Trophoblast cell (in vitro differentiated cells and primary cell): ENCODE data around the gene WDR6.

ENCODE experiments used
- DNase-seq, 2 donors: peaks; one replicate each; pipeline ENCODE4 v3.0.0-alpha.2; 2016
- H2AFZ ChIP-seq: 2 replicates; pipeline ENCODE4 v1.6.1; 2013; ENCODE audit warnings: low read length, moderate library complexity, mild to moderate bottlenecking; ENCODE audit not compliant: insufficient read depth, poor library complexity
- H2AK5ac ChIP-seq: 2 replicates; pipeline ENCODE4 v1.6.1; 2013; ENCODE audit warnings: mild to moderate bottlenecking, low read length
- H2BK120ac ChIP-seq: 2 replicates; pipeline ENCODE4 v1.6.1; 2013; ENCODE audit warnings: low read length, mild to moderate bottlenecking, moderate library complexity; ENCODE audit not compliant: insufficient read depth, poor library complexity
- H2BK12ac ChIP-seq: 2 replicates; pipeline ENCODE4 v1.6.1; 2013; ENCODE audit warnings: mild to moderate bottlenecking, low read length, moderate library complexity
- H2BK5ac ChIP-seq: 2 replicates; pipeline ENCODE4 v1.6.1; 2013; ENCODE audit warnings: low read length, low read depth, moderate library complexity, mild to moderate bottlenecking; ENCODE audit not compliant: poor library complexity
- H3K14ac ChIP-seq: 2 replicates; pipeline ENCODE4 v1.6.1; 2013; ENCODE audit warnings: mild to moderate bottlenecking, low read length
- H3K18ac ChIP-seq: 2 replicates; pipeline ENCODE4 v1.6.1; 2013; ENCODE audit warnings: mild to moderate bottlenecking, low read length
- H3K23ac ChIP-seq: 2 replicates; pipeline ENCODE4 v1.6.1; 2013; ENCODE audit warnings: low read length
- H3K27ac ChIP-seq: 2 replicates; pipeline ENCODE4 v1.5.1; 2013; ENCODE audit warnings: low read depth, mild to moderate bottlenecking, inconsistent platforms, low read length, moderate library complexity
- H3K27me3 ChIP-seq: 2 replicates; pipeline ENCODE4 v1.6.1; 2013; ENCODE audit warnings: inconsistent platforms, mild to moderate bottlenecking, low read length, moderate library complexity; ENCODE audit not compliant: insufficient read depth
- H3K36me3 ChIP-seq, 2 experiments: 1 replicate in 1 of 2; 2 replicates in 1 of 2; pipeline ENCODE4 v1.6.1; 2013; ENCODE audit warnings: low read length in 2 of 2, mild to moderate bottlenecking in 2 of 2, moderate library complexity in 1 of 2; ENCODE audit not compliant: insufficient read depth in 2 of 2, control insufficient read depth in 1 of 2
- H3K4ac ChIP-seq: 2 replicates; pipeline ENCODE4 v1.6.1; 2013; ENCODE audit warnings: low read depth, mild to moderate bottlenecking, low read length, moderate library complexity
- H3K4me1 ChIP-seq, 2 experiments: 1 replicate in 1 of 2; 2 replicates in 1 of 2; pipeline ENCODE4 v1.6.1; 2013; ENCODE audit warnings: low read length in 2 of 2, mild to moderate bottlenecking in 2 of 2, moderate library complexity in 1 of 2; ENCODE audit not compliant: insufficient read depth in 2 of 2, control insufficient read depth in 1 of 2
- H3K4me2 ChIP-seq: 2 replicates; pipeline ENCODE4 v1.6.1; 2013; ENCODE audit warnings: inconsistent platforms, mild to moderate bottlenecking, low read length, moderate library complexity
- H3K4me3 ChIP-seq: 2 replicates; pipeline ENCODE4 v1.5.1; 2013; ENCODE audit warnings: mild to moderate bottlenecking, low read depth, low read length, inconsistent platforms
- H3K79me1 ChIP-seq: one replicate; pipeline ENCODE4 v1.6.1; 2013; ENCODE audit warnings: low read length
- H3K79me2 ChIP-seq: 2 replicates; pipeline ENCODE4 v1.6.1; 2013; ENCODE audit warnings: low read length, mild to moderate bottlenecking; ENCODE audit not compliant: control insufficient read depth, insufficient read depth, poor library complexity
- H3K9ac ChIP-seq: 2 replicates; pipeline ENCODE4 v1.6.1; 2013; ENCODE audit warnings: mild to moderate bottlenecking, low read length
- H3K9me3 ChIP-seq: 2 replicates; pipeline ENCODE4 v1.6.1; 2013; ENCODE audit warnings: low read depth, mild to moderate bottlenecking, control low read depth, inconsistent platforms, low read length; ENCODE audit not compliant: insufficient read depth
- H4K12ac ChIP-seq: 2 replicates; pipeline ENCODE4 v1.6.1; 2013; ENCODE audit warnings: low read depth, mild to moderate bottlenecking, low read length, moderate library complexity
- H4K8ac ChIP-seq: 2 replicates; pipeline ENCODE4 v1.6.1; 2013; ENCODE audit warnings: low read depth, mild to moderate bottlenecking, low read length, moderate library complexity
- H4K91ac ChIP-seq: one replicate; pipeline ENCODE4 v1.6.1; 2013; ENCODE audit warnings: low read depth, mild to moderate bottlenecking, low read length, moderate library complexity
- WGBS: extraction: QIAGEN DNeasy Blood & Tissue Kit; methylation state at CpG from one replicate; pipeline ENCODE4 v1.1.7; 2013; ENCODE audit warnings: missing lambda C conversion rate; ENCODE audit not compliant: insufficient read length, insufficient coverage; ENCODE audit errors: extremely low coverage; 5-methylcytosine and 5-hydroxymethylcytosine counted together

WDR6 gene

GRCh38 chr3:49004352-49005302 lies 2.6 kb upstream of the WDR6 start:
- Histone ChIP-seq H3K27ac (no peak overlapping the region), H3K27me3 (no peaks in the 10 kb centered on the region), H4K12ac (no peak overlapping the region), H3K4me3 (no peak overlapping the region), H3K79me2 (peaks cover 14% of the 10 kb centered on the region), H2AK5ac (no peak overlapping the region), H3K14ac (no peak overlapping the region), H3K23ac (no peak overlapping the region), H3K79me1 (peaks cover 10% of the 10 kb centered on the region), H3K9me3 (no peaks in the 10 kb centered on the region), H2BK5ac (no peak overlapping the region), H3K9ac (no peak overlapping the region), H4K91ac (no peak overlapping the region), H3K4me1 (peaks cover 13% of the 10 kb centered on the region in 2 experiments), H4K8ac (no peak overlapping the region), H3K18ac (no peak overlapping the region), H3K4ac (no peak overlapping the region), H2AFZ (no peak overlapping the region), H3K4me2 (no peak overlapping the region), H2BK12ac (no peak overlapping the region), H2BK120ac (no peak overlapping the region), H3K36me3 (peaks cover 0 to 2% of the 10 kb centered on the region in 2 experiments)
- no peak for DNase-seq
- WGBS: no CpG with 5 or more reads among the region's 16 CpGs

GRCh38 chr3:49005303-49005680 lies 1.9 kb upstream of the WDR6 start:
- no peak overlapping the region for H2BK12ac ChIP-seq
- H3K27me3 ChIP-seq: no peaks in the 10 kb centered on the region
- no peaks in the 10 kb centered on the region for H3K9me3 ChIP-seq
- no CpG with 5 or more reads among the region's 3 CpGs for WGBS
- no peak for DNase-seq
- H2AFZ ChIP-seq: no peak overlapping the region
- H3K79me1 ChIP-seq: peaks cover 10% of the 10 kb centered on the region
- H4K8ac ChIP-seq: no peak overlapping the region
- H2BK5ac ChIP-seq: no peak overlapping the region
- no peak overlapping the region for H3K4me2 ChIP-seq
- H3K79me2 ChIP-seq: peaks cover 14% of the 10 kb centered on the region
- H4K12ac ChIP-seq: no peak overlapping the region
- H3K36me3 ChIP-seq: peaks cover 0 to 2% of the 10 kb centered on the region in 2 experiments
- H3K4ac ChIP-seq: no peak overlapping the region
- H3K4me3 ChIP-seq: no peak overlapping the region
- no peak overlapping the region for H2AK5ac ChIP-seq
- H3K18ac ChIP-seq: no peak overlapping the region
- peaks cover 13% of the 10 kb centered on the region in 2 experiments for H3K4me1 ChIP-seq
- no peak overlapping the region for H3K9ac ChIP-seq
- H2BK120ac ChIP-seq: no peak overlapping the region
- H4K91ac ChIP-seq: no peak overlapping the region
- no peak overlapping the region for H3K27ac ChIP-seq
- H3K14ac ChIP-seq: no peak overlapping the region
- H3K23ac ChIP-seq: no peak overlapping the region

GRCh38 chr3:49005998-49006397 lies 1.2 kb upstream of the WDR6 start:
- Histone ChIP-seq H3K27me3 (no peaks in the 10 kb centered on the region), H3K9ac (no peak overlapping the region), H3K18ac (no peak overlapping the region), H3K79me1 (peaks cover 10% of the 10 kb centered on the region), H2BK120ac (no peak overlapping the region), H2BK5ac (no peak overlapping the region), H3K23ac (no peak overlapping the region), H3K4ac (no peak overlapping the region), H3K4me3 (no peak overlapping the region), H3K14ac (no peak overlapping the region), H3K27ac (no peak overlapping the region), H2AK5ac (peak overlapping the region; percentile 89), H3K36me3 (peaks cover 0 to 2% of the 10 kb centered on the region in 2 experiments), H4K12ac (peak overlapping the region; percentile 90), H2BK12ac (no peak overlapping the region), H4K91ac (peak overlapping the region; percentile 89), H3K79me2 (peaks cover 14% of the 10 kb centered on the region), H3K4me1 (peaks cover 13% of the 10 kb centered on the region in 2 experiments), H2AFZ (no peak overlapping the region), H3K4me2 (no peak overlapping the region), H4K8ac (peak overlapping the region; percentile 93), H3K9me3 (no peaks in the 10 kb centered on the region)
- no CpG with 5 or more reads among the region's 5 CpGs for WGBS
- no peak for DNase-seq

GRCh38 chr3:49006408-49007067 lies 653 bp upstream of the WDR6 start:
- H4K91ac ChIP-seq: peak overlapping the region; percentile 89
- peak overlapping the region; percentile 70 for H3K4ac ChIP-seq
- peak overlapping the region; percentile 93 for H4K8ac ChIP-seq
- H2AK5ac ChIP-seq: peak overlapping the region; percentile 89
- H2BK5ac ChIP-seq: peak overlapping the region; percentile 47
- H2AFZ ChIP-seq: peak overlapping the region; percentile 77
- H3K9ac ChIP-seq: peak overlapping the region; percentile 88
- H3K23ac ChIP-seq: no peak overlapping the region
- H3K36me3 ChIP-seq: peaks cover 4 to 5% of the 10 kb centered on the region in 2 experiments
- H3K4me2 ChIP-seq: peak overlapping the region; percentile 77
- H3K27me3 ChIP-seq: no peaks in the 10 kb centered on the region
- H3K4me1 ChIP-seq: peaks cover 13% of the 10 kb centered on the region in 2 experiments
- no peaks in the 10 kb centered on the region for H3K9me3 ChIP-seq
- peak overlapping the region; percentile 90 for H4K12ac ChIP-seq
- WGBS: no CpG with 5 or more reads among the region's 32 CpGs
- H2BK12ac ChIP-seq: no peak overlapping the region
- H3K14ac ChIP-seq: peak overlapping the region; percentile 68
- H3K18ac ChIP-seq: peak overlapping the region; percentile 63
- H3K4me3 ChIP-seq: peak overlapping the region; percentile 90
- DNase-seq: peak in 1 of 2 donors; percentile 14
- peak overlapping the region; percentile 53 for H2BK120ac ChIP-seq
- H3K79me1 ChIP-seq: peaks cover 10% of the 10 kb centered on the region
- peaks cover 14% of the 10 kb centered on the region for H3K79me2 ChIP-seq
- H3K27ac ChIP-seq: no peak overlapping the region
